ENCODE data around the gene LINC01488. TPM values are rescaled to one million over a fixed set of nuclear protein-coding genes. Genes with fewer than 3 reads are reported as not detected.

Gene LINC01488
- total RNA-seq, 2 experiments from 2014 or later, result not detected

DNA sequence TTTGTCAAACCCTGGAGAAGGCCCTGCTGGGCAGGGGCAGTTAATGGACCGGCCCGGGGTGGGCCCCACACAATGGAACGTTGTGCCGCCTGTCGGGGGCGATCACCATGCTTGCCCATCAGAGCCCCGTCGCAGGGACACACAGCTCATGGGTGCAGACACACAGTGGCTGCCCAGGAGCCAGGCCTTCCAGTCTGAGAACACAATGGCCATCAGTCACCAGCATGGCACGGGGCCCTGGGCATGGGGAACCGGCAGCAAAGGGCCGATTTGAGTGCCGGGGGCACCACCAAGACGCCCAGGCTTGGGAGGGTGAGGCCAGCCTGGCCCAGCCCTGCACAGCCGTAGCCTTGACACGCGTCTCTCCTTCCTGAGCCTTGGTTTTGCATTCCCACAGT lies 7.1 kb downstream of the LINC01488 start:
- no peak overlapping the region for H3K4me3 Mint-ChIP-seq
- no peaks in the 10 kb centered on the region for H3K36me3 Mint-ChIP-seq
- H3K4me1 Mint-ChIP-seq, result no peaks in the 10 kb centered on the region
- H3K27me3 Mint-ChIP-seq, result peaks cover 4% of the 10 kb centered on the region
- no peak overlapping the region for H3K27ac Mint-ChIP-seq
- no peaks in the 10 kb centered on the region for H3K9me3 Mint-ChIP-seq
- no peak for DNase-seq

DNA sequence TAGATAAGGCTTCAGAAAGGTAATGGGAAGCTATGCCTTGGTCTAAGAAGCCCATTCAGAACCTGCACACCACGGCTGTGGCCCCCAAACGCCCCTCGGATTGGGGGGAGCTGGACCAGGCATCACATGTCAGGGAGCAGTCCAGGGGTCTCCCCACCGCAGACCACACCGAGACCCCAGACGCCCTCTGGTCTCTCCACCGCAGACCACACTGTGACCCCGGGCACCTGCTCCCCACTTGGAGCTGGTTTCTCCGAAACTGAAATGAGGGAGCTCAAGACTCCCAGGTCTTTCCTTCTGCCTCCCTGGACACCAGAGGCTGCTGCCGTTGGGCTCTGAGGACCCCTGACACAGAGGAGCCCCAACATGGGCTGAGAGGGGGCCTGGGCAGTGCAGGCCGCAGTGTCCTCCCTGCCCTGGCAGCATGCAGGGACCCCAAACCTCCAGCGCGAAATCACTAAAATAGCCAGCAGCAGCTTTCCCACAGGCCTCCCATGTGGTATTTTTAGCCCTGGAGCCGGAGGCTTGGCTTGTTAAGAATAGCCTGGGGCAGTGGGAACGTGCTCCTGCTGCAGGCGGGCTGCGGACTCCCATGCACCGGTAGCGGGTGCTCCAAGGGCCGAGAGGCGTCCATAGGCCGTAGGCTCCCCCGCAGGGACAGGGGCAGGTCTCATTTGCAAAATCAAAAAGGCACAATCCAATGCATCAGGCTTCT lies 7.7 kb downstream of the LINC01488 start:
- H3K36me3 Mint-ChIP-seq, result no peaks in the 10 kb centered on the region
- no peaks in the 10 kb centered on the region for H3K4me1 Mint-ChIP-seq
- H3K27ac Mint-ChIP-seq, result no peak overlapping the region
- H3K9me3 Mint-ChIP-seq, result no peaks in the 10 kb centered on the region
- no peak overlapping the region for H3K4me3 Mint-ChIP-seq
- no peak for DNase-seq
- peaks cover 4% of the 10 kb centered on the region for H3K27me3 Mint-ChIP-seq

DNA sequence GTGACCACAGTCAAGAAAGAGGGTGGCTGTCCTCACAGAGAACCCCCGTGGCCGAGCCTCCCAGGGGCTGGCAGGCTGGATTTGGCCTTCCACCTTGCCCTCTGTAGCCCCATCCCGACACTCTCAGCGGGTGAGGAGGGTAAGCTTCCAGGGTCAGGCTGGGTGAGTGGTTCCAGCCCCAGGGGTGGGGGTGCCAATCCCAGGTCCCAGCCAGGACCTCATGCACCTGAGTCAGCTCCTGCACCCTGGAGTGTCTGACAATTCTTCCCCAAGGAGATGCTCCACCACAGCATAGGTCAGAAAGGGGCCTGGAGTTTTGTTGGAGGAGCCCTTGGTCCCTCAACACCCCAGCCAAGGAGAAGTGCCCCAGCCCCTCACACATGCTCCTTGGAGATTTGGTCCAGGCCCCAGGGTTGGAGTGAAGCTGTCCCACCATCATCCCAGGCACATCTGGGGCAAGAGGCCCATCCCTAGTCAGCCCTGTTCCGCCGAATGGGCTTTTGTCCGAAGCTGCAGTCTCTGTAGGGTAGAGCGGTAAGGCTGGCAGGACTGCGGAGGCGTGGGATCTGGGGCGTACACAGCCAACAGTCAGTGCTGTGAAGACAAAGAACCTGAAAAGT lies 8.4 kb downstream of the LINC01488 start:
- peaks cover 4% of the 10 kb centered on the region for H3K27me3 Mint-ChIP-seq
- no peak overlapping the region for H3K27ac Mint-ChIP-seq
- DNase-seq, result no peak
- no peaks in the 10 kb centered on the region for H3K36me3 Mint-ChIP-seq
- H3K9me3 Mint-ChIP-seq, result no peaks in the 10 kb centered on the region
- H3K4me1 Mint-ChIP-seq, result no peaks in the 10 kb centered on the region
- H3K4me3 Mint-ChIP-seq, result no peak overlapping the region

DNA sequence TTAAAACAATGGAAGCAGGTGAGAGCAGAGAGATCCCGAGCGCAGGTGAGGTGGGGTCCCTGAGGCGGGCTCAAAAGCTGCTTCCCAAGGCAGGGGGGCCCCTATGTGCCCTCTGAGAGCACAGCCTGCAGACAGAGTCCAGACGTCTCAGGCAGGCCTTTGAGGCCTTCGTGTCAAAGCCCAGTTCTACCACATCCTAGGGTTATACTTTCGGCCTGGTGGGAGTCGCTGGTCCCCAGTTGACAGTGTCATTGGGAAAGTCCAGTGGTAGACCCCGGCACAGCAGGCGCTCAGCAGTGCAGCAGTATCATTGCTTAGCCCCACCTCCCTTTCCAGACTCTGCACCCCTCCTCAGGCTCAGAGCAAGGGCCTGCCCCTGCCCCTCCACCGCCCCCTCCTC lies 9.1 kb downstream of the LINC01488 start:
- no peak for DNase-seq
- Mint-ChIP-seq H3K27ac (no peak overlapping the region), H3K4me3 (no peak overlapping the region), H3K27me3 (peaks cover 4% of the 10 kb centered on the region), H3K4me1 (no peaks in the 10 kb centered on the region), H3K36me3 (no peaks in the 10 kb centered on the region), H3K9me3 (no peaks in the 10 kb centered on the region)

DNA sequence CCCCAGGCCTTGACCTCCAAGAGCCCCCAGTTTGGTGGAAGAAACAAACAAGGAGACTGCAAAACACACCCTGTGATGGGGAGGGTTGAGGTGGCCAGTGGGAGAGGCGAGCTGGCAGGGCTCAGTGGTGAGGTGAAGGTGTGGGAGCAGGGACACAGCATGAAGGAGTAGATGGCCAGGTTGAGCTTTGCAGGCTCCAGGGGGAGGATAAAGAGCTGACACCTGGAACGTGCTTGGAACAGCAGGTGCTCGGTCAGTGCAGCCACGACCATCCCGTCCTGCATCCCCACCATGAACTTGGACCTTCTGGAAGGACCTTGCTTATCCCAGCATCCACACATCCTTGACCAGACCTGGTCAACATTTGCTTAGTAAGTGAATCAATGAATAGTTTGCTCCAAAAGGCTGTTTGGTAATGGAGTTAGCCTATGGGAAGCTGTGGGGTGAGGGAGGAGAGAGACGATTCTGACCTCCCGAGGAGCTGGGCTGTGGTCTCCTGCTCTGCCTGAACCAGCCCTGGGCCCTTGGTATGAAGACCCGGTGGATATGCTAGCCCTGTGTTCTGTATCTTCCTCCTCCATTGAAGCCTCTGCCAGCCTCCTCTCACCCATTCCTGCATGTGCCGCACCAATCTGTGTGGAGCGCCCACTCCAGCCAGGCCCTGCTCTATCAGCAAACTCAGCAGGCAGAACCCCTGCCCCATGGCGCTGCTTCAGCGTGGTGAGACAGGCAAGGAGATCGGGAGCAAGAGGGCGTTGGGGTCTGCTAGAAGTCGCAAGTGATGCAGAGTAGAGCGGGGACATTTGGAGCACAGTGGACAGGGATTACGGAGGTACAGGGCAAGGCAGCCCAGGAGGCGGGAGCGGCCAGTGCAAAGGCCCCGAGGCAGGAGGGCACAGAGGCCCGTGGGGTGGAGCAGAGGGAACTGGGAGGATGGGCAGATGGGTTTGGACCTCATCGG lies 9.9 kb downstream of the LINC01488 start:
- Mint-ChIP-seq H3K27ac (no peak overlapping the region), H3K9me3 (no peaks in the 10 kb centered on the region), H3K4me3 (no peak overlapping the region), H3K36me3 (no peaks in the 10 kb centered on the region), H3K27me3 (peaks cover 10% of the 10 kb centered on the region), H3K4me1 (no peaks in the 10 kb centered on the region)
- no peak for DNase-seq

DNA sequence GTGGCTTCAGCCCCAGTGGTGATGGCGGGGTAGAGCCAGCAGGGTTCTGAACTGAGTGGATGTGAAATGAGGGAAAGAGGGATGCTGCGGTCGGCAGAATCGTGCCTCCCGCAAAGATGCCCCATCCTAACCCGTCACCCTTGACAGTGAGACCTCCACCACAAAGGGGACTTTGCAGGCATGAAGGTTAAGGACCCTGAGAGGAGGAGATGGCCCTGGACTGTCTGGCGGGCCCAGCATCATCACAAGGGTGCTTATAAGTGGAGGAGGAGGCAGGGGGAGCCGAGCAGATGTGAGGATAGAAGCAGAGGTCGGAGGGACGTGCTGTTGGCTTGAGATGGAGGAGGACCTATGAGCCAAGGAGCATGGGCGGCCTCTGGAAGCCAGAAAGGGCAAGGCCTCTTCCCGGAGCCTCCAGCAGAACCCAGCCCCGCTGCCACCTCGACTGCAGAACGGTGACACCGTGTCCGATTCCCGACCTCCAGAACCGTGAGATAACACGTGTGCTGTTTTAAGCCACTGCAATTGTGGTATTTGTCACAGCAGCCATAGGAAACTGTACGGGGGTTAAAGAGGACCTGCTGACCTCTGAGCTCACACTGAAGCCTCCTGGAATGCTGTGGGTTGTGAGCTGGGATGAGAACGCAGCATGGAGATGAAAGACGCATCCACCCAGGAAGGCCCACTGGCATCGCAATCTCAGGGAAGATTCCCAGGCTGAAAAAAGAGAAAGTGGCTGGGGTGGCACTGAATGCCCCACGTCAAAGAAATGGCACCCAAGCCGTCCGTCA lies 10.9 kb downstream of the LINC01488 start:
- Mint-ChIP-seq H3K4me1 (no peaks in the 10 kb centered on the region), H3K27ac (no peak overlapping the region), H3K4me3 (no peak overlapping the region), H3K9me3 (no peaks in the 10 kb centered on the region), H3K36me3 (no peaks in the 10 kb centered on the region), H3K27me3 (peaks cover 13% of the 10 kb centered on the region)
- no peak for DNase-seq

DNA sequence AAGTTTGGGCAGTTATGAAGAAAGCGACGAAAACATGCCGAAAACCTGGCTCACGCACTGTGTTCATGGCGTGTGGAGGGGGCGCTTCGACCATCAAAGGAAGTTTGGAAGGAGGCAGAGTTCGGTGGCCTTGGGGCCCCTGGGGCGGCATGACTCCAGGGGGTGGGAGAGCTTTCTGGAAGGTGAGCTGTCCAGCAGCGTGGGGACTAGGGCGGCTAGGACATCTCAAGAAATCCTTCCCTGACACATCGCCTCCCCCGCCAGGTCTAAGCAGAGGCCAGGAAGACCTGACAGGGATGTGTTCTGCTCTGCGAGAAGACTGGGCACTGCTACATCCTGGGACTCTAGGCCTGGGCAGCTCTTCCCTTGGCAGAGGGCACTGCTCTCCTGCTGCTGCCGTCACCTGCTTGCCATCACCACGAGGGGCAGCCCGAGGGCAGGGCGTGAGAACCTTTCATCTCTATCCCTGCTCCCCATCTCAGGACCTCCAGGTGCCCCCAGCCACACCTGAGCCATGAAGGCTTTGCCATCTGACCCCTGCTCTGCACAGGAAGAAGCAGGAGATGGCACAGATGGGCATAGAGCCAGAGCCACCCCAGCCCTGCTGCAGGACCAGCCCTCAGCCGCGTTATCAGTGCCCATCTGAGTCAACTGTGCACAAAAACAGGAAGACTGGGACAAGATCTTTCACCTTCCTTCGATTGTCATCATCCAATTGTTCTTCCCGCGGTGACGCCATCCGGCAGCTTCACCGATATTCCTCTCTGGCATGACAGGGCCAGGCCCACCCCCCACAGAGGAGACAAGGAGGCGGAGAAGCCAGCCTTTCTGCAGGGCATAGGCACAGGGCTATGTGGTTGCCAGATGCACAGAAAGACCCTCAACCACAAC lies 12.7 kb downstream of the LINC01488 start:
- no peaks in the 10 kb centered on the region for H3K36me3 Mint-ChIP-seq
- peaks cover 13% of the 10 kb centered on the region for H3K27me3 Mint-ChIP-seq
- H3K4me3 Mint-ChIP-seq, result no peak overlapping the region
- no peaks in the 10 kb centered on the region for H3K9me3 Mint-ChIP-seq
- H3K27ac Mint-ChIP-seq, result no peak overlapping the region
- no peaks in the 10 kb centered on the region for H3K4me1 Mint-ChIP-seq
- DNase-seq, result no peak

DNA sequence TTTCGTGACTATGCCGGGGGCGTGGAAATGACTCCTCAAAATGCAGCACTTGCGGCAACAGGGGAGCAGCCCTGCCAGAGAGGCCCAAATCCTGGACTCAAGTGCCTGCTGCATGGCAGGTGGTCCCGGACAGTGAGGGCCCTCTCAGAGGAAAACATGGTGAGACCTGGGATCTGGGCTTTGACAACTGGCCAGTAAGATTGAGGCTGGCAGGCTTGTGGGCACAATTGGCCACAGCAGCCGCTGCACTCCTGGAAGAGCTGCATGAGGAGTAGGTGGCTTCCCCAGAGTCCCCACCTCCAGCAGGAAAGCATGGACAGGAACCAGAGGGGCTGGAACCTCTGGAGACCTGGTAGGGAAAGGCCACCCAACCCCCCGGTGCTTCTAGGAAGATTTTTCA lies 13.4 kb downstream of the LINC01488 start:
- Mint-ChIP-seq H3K4me1 (no peaks in the 10 kb centered on the region), H3K27ac (no peak overlapping the region), H3K27me3 (peaks cover 13% of the 10 kb centered on the region), H3K4me3 (no peak overlapping the region), H3K9me3 (no peaks in the 10 kb centered on the region), H3K36me3 (no peaks in the 10 kb centered on the region)
- DNase-seq, result no peak

DNA sequence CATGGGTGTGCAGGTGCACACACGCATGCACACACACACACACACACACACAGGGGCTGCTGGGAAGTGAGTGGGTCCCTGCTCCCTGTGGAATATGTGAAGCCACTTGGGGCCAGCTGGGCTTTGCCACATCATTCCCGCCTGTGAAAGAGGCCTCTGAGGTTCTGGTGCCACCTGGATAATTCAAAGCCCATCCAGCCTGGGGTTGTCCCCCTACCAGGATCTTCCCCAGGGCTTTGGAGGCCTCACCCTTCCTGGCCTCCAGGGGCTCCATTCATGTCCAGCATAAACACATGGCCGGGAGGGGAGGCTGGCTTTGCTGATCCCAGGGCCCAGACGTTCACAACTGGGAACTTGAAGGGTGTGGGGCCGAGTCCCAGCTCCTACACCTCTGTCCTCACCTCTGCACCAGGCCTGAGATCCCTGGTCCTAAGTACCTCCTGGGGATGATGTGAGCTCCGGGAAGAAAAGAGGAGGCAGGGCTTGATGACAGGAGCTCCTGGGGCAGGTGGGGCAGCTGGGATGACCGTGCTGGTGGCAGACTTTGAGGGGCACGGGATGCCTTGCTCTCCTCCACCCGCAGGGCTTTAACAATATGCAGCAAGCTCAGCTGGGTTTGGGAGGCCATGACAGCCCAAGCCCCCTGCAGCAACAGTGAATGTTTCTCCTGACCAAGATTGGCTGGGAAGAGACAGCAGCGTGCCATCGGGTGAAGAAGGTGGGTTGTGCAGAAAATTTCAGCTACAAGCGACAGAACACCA lies 14.2 kb downstream of the LINC01488 start:
- no peaks in the 10 kb centered on the region for H3K9me3 Mint-ChIP-seq
- no peak for DNase-seq
- peaks cover 13% of the 10 kb centered on the region for H3K27me3 Mint-ChIP-seq
- H3K4me3 Mint-ChIP-seq, result no peak overlapping the region
- H3K27ac Mint-ChIP-seq, result no peak overlapping the region
- no peaks in the 10 kb centered on the region for H3K36me3 Mint-ChIP-seq
- no peaks in the 10 kb centered on the region for H3K4me1 Mint-ChIP-seq

DNA sequence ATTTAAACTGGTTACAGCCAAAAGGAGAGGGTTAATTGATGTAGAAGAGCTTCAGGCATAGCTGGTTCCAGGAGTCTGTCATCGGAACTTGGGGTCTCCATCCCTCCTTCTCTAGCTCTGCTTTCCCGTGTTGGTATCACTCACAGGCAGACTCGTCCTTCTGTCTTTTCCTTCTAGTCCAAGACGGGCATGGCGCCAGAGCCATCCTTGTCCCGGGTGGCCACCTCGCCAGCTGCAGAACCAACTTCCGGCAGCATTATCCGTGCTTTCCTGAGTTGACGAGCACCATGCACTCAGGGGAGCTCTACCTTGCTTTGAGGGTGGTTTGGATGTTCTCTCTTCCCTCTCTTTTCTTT lies 14.7 kb downstream of the LINC01488 start:
- DNase-seq, result no peak
- H3K4me1 Mint-ChIP-seq, result no peaks in the 10 kb centered on the region
- no peak overlapping the region for H3K27ac Mint-ChIP-seq
- no peak overlapping the region for H3K4me3 Mint-ChIP-seq
- no peaks in the 10 kb centered on the region for H3K36me3 Mint-ChIP-seq
- peaks cover 9% of the 10 kb centered on the region for H3K27me3 Mint-ChIP-seq
- no peaks in the 10 kb centered on the region for H3K9me3 Mint-ChIP-seq

DNA sequence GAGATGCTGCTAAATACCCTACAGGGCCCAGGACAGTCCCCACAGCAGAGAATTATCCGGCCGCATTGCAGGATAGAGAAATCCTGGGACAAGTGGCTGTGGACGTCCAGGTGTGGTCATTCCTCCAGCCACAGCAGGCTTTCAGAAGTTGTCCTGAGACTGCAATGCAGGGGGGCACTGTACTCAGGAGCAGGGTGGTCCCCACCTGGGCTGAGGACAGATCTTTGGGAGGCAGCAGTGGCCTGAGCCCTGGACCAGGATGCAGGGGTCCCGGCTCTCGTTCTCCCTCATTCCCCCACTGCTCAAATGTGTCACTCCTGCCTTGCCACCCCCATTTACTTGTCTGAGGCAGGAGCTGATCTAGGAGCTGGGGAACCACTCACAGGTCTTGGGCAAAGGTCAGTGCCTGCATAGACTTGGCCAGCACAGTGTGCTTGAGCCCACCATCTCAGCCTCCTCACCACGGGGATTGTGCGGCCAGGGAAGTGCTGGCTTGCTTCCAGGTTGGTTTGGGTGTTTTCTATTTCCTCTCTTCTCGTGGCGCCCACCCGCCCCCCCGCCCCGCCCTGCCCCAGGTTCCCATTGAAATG lies 15.3 kb downstream of the LINC01488 start:
- no peaks in the 10 kb centered on the region for H3K9me3 Mint-ChIP-seq
- no peak overlapping the region for H3K27ac Mint-ChIP-seq
- H3K4me3 Mint-ChIP-seq, result no peak overlapping the region
- peaks cover 9% of the 10 kb centered on the region for H3K27me3 Mint-ChIP-seq
- no peaks in the 10 kb centered on the region for H3K36me3 Mint-ChIP-seq
- no peak for DNase-seq
- H3K4me1 Mint-ChIP-seq, result no peaks in the 10 kb centered on the region

DNA sequence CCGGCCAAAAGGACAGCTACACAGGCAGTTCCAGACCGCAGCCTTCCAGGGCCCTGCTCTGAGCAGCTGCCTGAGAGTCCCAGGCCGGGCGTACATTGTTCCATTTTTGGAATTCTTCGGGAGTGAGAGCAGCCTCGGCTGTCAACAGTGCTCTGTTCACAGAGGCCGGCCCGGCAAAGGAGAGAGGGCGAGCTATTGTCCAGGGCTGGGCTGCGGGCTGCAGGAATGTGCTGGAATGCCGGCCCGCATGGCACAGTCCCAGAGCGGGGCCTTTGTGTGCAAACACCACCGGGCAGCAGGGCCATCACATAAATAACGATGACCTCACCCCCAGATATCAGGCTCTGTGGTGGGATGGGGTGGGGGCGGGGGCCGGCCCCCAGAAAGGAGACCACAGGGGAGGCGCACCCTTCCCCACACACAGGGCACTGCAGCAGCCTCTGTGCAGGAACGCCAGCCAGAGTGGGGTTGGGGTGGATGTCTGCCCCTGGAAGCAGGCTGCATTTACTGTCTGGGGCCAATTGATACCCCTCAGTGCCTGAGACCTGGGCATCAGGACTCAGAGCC lies 15.8 kb downstream of the LINC01488 start:
- Mint-ChIP-seq H3K27me3 (peaks cover 9% of the 10 kb centered on the region), H3K4me3 (no peak overlapping the region), H3K36me3 (no peaks in the 10 kb centered on the region), H3K4me1 (no peaks in the 10 kb centered on the region), H3K27ac (no peak overlapping the region), H3K9me3 (no peaks in the 10 kb centered on the region)
- no peak for DNase-seq

DNA sequence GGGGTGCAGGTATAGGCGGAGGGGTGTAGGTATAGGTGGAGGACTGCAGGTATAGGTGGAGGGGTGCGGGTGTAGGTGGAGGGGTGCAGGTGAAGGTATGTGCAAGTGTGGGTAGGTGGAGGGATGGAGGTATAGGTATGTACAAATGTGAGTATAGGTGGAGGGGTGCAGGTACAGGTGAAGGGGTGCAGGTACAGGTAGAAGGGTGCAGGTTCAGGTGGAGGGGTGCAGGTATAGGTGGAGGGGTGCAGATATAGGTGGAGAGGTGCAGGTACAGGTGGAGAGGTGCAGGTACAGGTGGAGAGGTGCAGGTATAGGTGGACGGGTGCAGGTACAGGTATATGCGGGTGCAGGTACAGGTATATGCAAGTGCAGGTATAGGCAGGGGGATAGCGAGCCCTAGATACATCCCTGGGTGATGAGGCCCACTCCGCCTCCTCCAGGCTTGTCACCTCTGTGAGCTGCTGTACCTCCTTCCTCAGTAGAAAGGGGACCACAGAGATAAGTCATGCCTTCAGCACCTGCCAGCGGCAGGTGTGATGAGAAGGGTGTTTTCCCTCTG lies 17.2 kb downstream of the LINC01488 start:
- peaks cover 5% of the 10 kb centered on the region for H3K4me1 Mint-ChIP-seq
- peaks cover 13% of the 10 kb centered on the region for H3K27me3 Mint-ChIP-seq
- H3K4me3 Mint-ChIP-seq, result no peak overlapping the region
- H3K27ac Mint-ChIP-seq, result no peak overlapping the region
- DNase-seq, result no peak
- H3K36me3 Mint-ChIP-seq, result no peaks in the 10 kb centered on the region
- H3K9me3 Mint-ChIP-seq, result no peaks in the 10 kb centered on the region

Data from activated naive CD8-positive, alpha-beta T cell treated with anti-CD3 and anti-CD28 coated beads for 36 hours (primary cell).